Neural cell (in vitro differentiated cells): ENCODE results near the gene ACBD3. TPM values are rescaled to one million over a fixed set of nuclear protein-coding genes. Genes with fewer than 3 reads are reported as not detected.

ENCODE experiments used
- H2AFZ ChIP-seq: fragments of 200-600, 300-800 bp; sonication (generic), shearing (Covaris generic); 2 replicates; pipeline ENCODE4 v1.6.0; 2014; ENCODE audit warnings: low read depth, mild to moderate bottlenecking, antibody characterized with exemption, low read length, moderate library complexity
- H3F3A ChIP-seq: fragments of 200-600 bp; shearing (Covaris generic); 2 replicates; pipeline ENCODE4 v1.6.1; 2016; ENCODE audit warnings: mild to moderate bottlenecking, moderate library complexity, mixed read lengths, antibody characterized with exemption, low read length; ENCODE audit not compliant: insufficient read depth, poor library complexity, severe bottlenecking
- H3K27ac ChIP-seq: fragments of 200-600, 300-800 bp; sonication (generic), shearing (Covaris generic); 2 replicates; pipeline ENCODE4 v1.5.1; 2014; ENCODE audit warnings: mild to moderate bottlenecking, low read length, moderate library complexity
- H3K27me3 ChIP-seq: fragments of 300-800, 200-600 bp; sonication (generic), shearing (Covaris generic); 2 replicates; pipeline ENCODE4 v1.6.0; 2014; ENCODE audit warnings: mild to moderate bottlenecking, low read depth, low read length, moderate library complexity; ENCODE audit not compliant: insufficient read depth
- H3K36me3 ChIP-seq: fragments of 300-800, 200-600 bp; sonication (generic), shearing (Covaris generic); 2 replicates; pipeline ENCODE4 v1.5.1; 2014; ENCODE audit warnings: mild to moderate bottlenecking, antibody characterized with exemption, low read length, moderate library complexity; ENCODE audit not compliant: insufficient read depth
- H3K4me2 ChIP-seq: fragments of 300-800, 200-600 bp; sonication (generic), shearing (Covaris generic); 2 replicates; pipeline ENCODE4 v1.6.0; 2014; ENCODE audit warnings: mild to moderate bottlenecking, low read length
- H3K4me3 ChIP-seq: fragments of 300-800, 200-600 bp; sonication (generic), shearing (Covaris generic); 2 replicates; pipeline ENCODE4 v1.5.1; 2014; ENCODE audit warnings: mild to moderate bottlenecking, low read length, moderate library complexity
- H3K79me2 ChIP-seq: fragments of 200-600 bp; shearing (Covaris generic); replicated peaks from 2 replicates; pipeline ENCODE4 v1.6.0; 2014; ENCODE audit warnings: mild to moderate bottlenecking, low read length, moderate library complexity; ENCODE audit not compliant: insufficient read depth
- H3K9ac ChIP-seq: fragments of 300-800, 200-600 bp; sonication (generic), shearing (Covaris generic); 2 replicates; pipeline ENCODE4 v1.6.1; 2016; ENCODE audit warnings: mild to moderate bottlenecking, low read length, mixed read lengths
- H3K9me2 ChIP-seq: fragments of 200-600 bp; shearing (Covaris generic); 2 replicates; pipeline ENCODE4 v1.6.1; 2016; ENCODE audit warnings: mild to moderate bottlenecking, low read length, mixed read lengths; ENCODE audit not compliant: insufficient read depth
- H3K9me3 ChIP-seq: fragments of 200-600, 300-800 bp; sonication (generic), shearing (Covaris generic); 2 replicates; pipeline ENCODE4 v1.6.1; 2016; ENCODE audit warnings: mild to moderate bottlenecking, mixed run types, low read length, moderate library complexity, mixed read lengths
- H4K20me1 ChIP-seq: fragments of 200-600 bp; shearing (Covaris generic); 2 replicates; pipeline ENCODE4 v1.6.1; 2016; ENCODE audit warnings: mild to moderate bottlenecking, mixed run types; ENCODE audit not compliant: insufficient read depth
- CTCF ChIP-seq: fragments of 450-650 bp; IDR thresholded peaks from 2 replicates; pipeline ENCODE4 v1.5.1; 2014; ENCODE audit warnings: antibody characterized with exemption, mild to moderate bottlenecking, moderate library complexity; ENCODE audit not compliant: poor library complexity, severe bottlenecking
- EP300 ChIP-seq: fragments of 450-650 bp; conservative IDR thresholded peaks from 2 replicates; pipeline ENCODE4 v1.6.1; 2014; ENCODE audit warnings: antibody characterized with exemption, mild to moderate bottlenecking, moderate library complexity; ENCODE audit not compliant: poor library complexity, severe bottlenecking
- EZH2 ChIP-seq: fragments of 200-600, 300-800 bp; shearing (Covaris generic), sonication (generic); IDR thresholded peaks from 2 replicates; pipeline ENCODE4 v1.6.1; 2014; ENCODE audit warnings: antibody characterized with exemption, low read length, borderline replicate concordance, mild to moderate bottlenecking; ENCODE audit not compliant: insufficient read depth, poor library complexity, severe bottlenecking
- MXI1 ChIP-seq: fragments of 450-650 bp; conservative IDR thresholded peaks from 2 replicates; pipeline ENCODE4 v1.6.1; 2014; ENCODE audit warnings: antibody characterized with exemption, mild to moderate bottlenecking; ENCODE audit not compliant: poor library complexity, severe bottlenecking
- POLR2AphosphoS5 ChIP-seq: IDR thresholded peaks from 2 replicates; pipeline ENCODE4 v1.6.1; 2012
- RAD21 ChIP-seq: fragments of 450-650 bp; conservative IDR thresholded peaks from 2 replicates; pipeline ENCODE4 v1.6.1; 2014; ENCODE audit warnings: antibody characterized with exemption, mild to moderate bottlenecking, moderate library complexity
- REST ChIP-seq: IDR thresholded peaks from 2 replicates; pipeline ENCODE4 v1.6.1; 2012; ENCODE audit warnings: borderline replicate concordance
- SMC3 ChIP-seq: fragments of 450-650 bp; conservative IDR thresholded peaks from 2 replicates; pipeline ENCODE4 v1.6.1; 2014; ENCODE audit warnings: antibody characterized with exemption, mild to moderate bottlenecking, moderate library complexity; ENCODE audit not compliant: poor library complexity
- TAF1 ChIP-seq: IDR thresholded peaks from 2 replicates; pipeline ENCODE4 v1.6.1; 2012; ENCODE audit warnings: low read depth
- polyA plus RNA-seq: library from polyadenylated mRNA; depleted of rRNA; stranded (reverse); fragments of >200 nt; gene quantifications from 2 replicates; pipeline ENCODE4 v1.2.3, GENCODE V29; 2014

ACBD3 gene
- polyA plus RNA-seq, 1 donor from 2014 or later, result 30.8 TPM

GRCh38 chr1:226119169-226119568, 67.4 kb downstream of the ACBD3 start:
- Histone ChIP-seq H3K9me3 (no peaks in the 10 kb centered on the region), H2AFZ (no peak overlapping the region), H3K9me2 (no peaks in the 10 kb centered on the region), H3K4me2 (no peak overlapping the region), H3K79me2 (no peaks in the 10 kb centered on the region), H3F3A (no peaks in the 10 kb centered on the region), H4K20me1 (no peaks in the 10 kb centered on the region), H3K27ac (no peak overlapping the region), H3K4me3 (no peak overlapping the region), H3K9ac (no peak overlapping the region), H3K36me3 (no peaks in the 10 kb centered on the region), H3K27me3 (peaks cover 3% of the 10 kb centered on the region)
- TF ChIP-seq REST (no peak), SMC3 (no peak), EP300 (no peak), CTCF (no peak), TAF1 (no peak), POLR2AphosphoS5 (no peak), MXI1 (no peak), EZH2 (no peak), RAD21 (no peak)

GRCh38 chr1:226118357-226118756, 68.2 kb downstream of the ACBD3 start:
- Histone ChIP-seq H3K27me3 (peaks cover 3% of the 10 kb centered on the region), H2AFZ (no peak overlapping the region), H4K20me1 (no peaks in the 10 kb centered on the region), H3F3A (no peaks in the 10 kb centered on the region), H3K4me2 (no peak overlapping the region), H3K9me2 (no peaks in the 10 kb centered on the region), H3K9ac (no peak overlapping the region), H3K27ac (no peak overlapping the region), H3K9me3 (no peaks in the 10 kb centered on the region), H3K79me2 (no peaks in the 10 kb centered on the region), H3K36me3 (no peaks in the 10 kb centered on the region), H3K4me3 (no peak overlapping the region)
- TF ChIP-seq TAF1 (no peak), RAD21 (no peak), CTCF (no peak), POLR2AphosphoS5 (no peak), EP300 (no peak)
